ENCODE data around the gene ALG9. TPM values are rescaled to one million over a fixed set of nuclear protein-coding genes. Genes with fewer than 3 reads are reported as not detected.

Gene ALG9
- total and polyA plus RNA-seq, 7 donors: 9.6 to 21.9 (median 15.3) TPM

DNA sequence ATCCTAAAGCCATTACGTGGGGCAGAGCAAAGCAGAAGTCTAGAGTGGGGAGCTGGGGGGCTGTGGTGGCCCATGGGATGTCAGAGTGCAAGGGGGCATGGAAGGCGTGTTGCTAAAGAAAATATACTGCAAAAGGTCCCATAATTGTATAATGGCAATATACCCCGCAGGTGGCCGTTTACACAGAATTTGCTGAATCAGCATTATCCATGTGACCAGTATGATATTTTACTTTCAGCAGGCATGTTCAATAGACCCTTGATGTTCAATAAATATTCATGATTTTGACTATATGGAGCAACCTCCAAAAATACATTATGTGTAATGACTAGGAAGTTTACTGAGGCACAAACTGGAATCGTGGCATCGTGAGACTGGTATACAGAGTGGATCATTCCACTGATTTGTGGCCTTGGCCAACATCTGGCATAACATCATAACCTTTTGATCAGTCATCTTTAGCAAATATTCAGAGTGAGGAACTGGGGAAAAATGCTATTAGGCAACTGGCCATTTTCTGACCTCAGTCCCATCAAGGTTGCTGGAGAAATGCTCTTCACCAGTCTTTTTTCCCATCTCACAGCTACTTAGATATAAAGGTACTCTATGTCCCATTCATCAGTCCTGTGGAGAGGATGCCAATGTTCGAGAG lies 75.9 kb downstream of the ALG9 start:
- TF ChIP-seq, protein P1, sequence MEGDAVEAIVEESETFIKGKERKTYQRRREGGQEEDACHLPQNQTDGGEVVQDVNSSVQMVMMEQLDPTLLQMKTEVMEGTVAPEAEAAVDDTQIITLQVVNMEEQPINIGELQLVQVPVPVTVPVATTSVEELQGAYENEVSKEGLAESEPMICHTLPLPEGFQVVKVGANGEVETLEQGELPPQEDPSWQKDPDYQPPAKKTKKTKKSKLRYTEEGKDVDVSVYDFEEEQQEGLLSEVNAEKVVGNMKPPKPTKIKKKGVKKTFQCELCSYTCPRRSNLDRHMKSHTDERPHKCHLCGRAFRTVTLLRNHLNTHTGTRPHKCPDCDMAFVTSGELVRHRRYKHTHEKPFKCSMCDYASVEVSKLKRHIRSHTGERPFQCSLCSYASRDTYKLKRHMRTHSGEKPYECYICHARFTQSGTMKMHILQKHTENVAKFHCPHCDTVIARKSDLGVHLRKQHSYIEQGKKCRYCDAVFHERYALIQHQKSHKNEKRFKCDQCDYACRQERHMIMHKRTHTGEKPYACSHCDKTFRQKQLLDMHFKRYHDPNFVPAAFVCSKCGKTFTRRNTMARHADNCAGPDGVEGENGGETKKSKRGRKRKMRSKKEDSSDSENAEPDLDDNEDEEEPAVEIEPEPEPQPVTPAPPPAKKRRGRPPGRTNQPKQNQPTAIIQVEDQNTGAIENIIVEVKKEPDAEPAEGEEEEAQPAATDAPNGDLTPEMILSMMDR (IDR thresholded peaks at IDR 0.05): no peak
- Histone ChIP-seq H3K4me3 (no peak overlapping the region), H3K4me1 (peaks cover 10% of the 10 kb centered on the region), H3K9me3 (no peaks in the 10 kb centered on the region), H3K27ac (no peak overlapping the region), H3K27me3 (ENCODE audit: insufficient read depth in 3 of 3, low read length in 2 of 3) (no peaks in the 10 kb centered on the region), H3K36me3 (ENCODE audit: insufficient read depth in 1 of 2, low read depth in 1 of 2) (no peaks in the 10 kb centered on the region)
- no peak for DNase-seq
- 88 to 95% (median 93%) methylated on average over 7 of the region's 7 CpGs for WGBS, 3 donors
- intact Hi-C loops (cut with DNase I): no loop called here
- no peak for ATAC-seq

DNA sequence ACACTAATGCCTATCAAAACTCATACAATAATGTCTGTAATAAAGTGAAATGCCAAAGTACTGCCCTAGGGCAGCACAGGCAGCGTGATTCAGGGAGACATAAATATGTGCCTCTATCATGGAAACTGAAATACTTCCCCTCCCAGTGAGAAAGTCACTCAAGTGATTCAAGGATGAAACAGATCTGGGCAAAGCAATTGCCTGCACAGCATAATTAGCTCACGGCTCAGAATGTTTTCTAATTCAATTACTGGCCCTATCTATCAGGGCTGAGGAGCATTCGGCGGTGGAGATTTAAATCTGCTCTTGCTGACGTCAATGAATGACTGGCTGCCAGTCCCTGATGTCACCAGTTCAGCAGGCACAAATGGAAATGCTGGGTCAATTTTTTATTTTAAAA lies 77.5 kb downstream of the ALG9 start:
- no peaks in the 10 kb centered on the region for H3K36me3 ChIP-seq (ENCODE audit: insufficient read depth in 1 of 2, low read depth in 1 of 2)
- H3K4me1 ChIP-seq: peaks cover 11% of the 10 kb centered on the region
- intact Hi-C loops (cut with DNase I): no loop called here
- H3K4me3 ChIP-seq: no peak overlapping the region
- peak in 1 of 2 donors; percentile 41 for DNase-seq
- no peaks in the 10 kb centered on the region for H3K9me3 ChIP-seq
- peak overlapping the region; percentile 70 for H3K27ac ChIP-seq
- peak; percentile 77 to 87 (median 84) for ATAC-seq
- WGBS, 3 donors: 31 to 45% (median 41%) methylated on average over 5 of the region's 5 CpGs
- TF ChIP-seq, protein P1 (IDR thresholded peaks at IDR 0.05): no peak
- H3K27me3 ChIP-seq (ENCODE audit: insufficient read depth in 3 of 3, low read length in 2 of 3): no peaks in the 10 kb centered on the region

DNA sequence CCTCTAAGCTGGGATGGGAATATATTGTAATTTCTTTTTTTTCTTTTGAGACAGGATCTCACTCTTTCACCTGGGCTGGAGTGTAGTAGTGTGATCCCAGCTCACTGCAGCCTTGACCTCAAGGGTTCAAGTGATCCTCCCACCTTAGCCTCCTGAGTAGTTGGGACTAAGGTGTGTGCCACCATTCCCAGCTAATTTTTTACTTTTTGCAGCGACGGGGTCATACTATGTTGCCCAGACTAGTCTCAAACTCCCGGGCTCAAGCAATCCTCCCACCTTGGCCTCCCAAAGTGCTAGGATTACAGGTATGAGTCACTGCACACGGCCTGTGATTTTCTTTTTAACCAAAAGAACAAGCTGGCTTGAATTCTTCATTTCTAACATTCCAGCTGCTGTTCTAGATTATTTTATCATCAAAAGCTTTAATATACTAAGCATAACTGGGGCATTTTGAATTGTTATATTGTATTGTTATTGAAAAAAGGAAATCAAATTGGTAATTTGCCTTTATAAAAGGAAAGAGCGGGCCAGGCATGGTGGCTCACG lies 78.4 kb downstream of the ALG9 start:
- Histone ChIP-seq H3K27ac (peak overlapping the region; percentile 70), H3K4me3 (no peak overlapping the region), H3K9me3 (no peaks in the 10 kb centered on the region), H3K27me3 (ENCODE audit: insufficient read depth in 3 of 3, low read length in 2 of 3) (no peaks in the 10 kb centered on the region), H3K36me3 (ENCODE audit: insufficient read depth in 1 of 2, low read depth in 1 of 2) (no peaks in the 10 kb centered on the region), H3K4me1 (peaks cover 19% of the 10 kb centered on the region)
- intact Hi-C loops (cut with DNase I): no loop called here
- ATAC-seq (no peak), DNase-seq (no peak)
- 85 to 91% (median 91%) methylated on average over 6 of the region's 6 CpGs for WGBS, 3 donors
- TF ChIP-seq, protein P1 (IDR thresholded peaks at IDR 0.05): no peak

DNA sequence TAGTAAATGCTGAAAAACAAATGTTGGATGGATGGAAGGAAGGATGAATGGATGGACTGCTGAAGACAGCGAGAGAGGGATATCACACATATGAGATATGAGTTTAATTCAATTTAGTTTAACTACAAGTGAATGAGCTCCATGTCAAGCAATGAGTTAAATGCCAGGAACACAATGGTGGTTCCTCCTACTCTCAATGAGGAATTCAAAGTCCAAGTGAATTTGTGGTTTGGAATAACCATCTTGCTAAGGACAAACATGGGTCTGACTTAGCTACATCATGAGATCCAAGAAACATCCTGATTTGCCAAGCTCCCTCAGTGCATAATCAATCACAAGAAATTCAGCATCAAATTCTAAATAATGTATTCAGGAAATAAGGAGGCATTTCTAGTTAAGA lies 79.1 kb downstream of the ALG9 start:
- 99 to 100% (median 100%) methylated on average over 1 of the region's 1 CpG for WGBS, 3 donors
- intact Hi-C loops (cut with DNase I): no loop called here
- H3K27ac ChIP-seq: no peak overlapping the region

More for the DNA sequence above, 79.1 kb downstream of the ALG9 start:
- TF ChIP-seq, protein P1 (IDR thresholded peaks at IDR 0.05): no peak
- DNase-seq: no peak
- H3K36me3 ChIP-seq (ENCODE audit: insufficient read depth in 1 of 2, low read depth in 1 of 2): no peaks in the 10 kb centered on the region
- peaks cover 19% of the 10 kb centered on the region for H3K4me1 ChIP-seq
- H3K27me3 ChIP-seq (ENCODE audit: insufficient read depth in 3 of 3, low read length in 2 of 3): no peaks in the 10 kb centered on the region
- ATAC-seq: no peak
- no peaks in the 10 kb centered on the region for H3K9me3 ChIP-seq
- no peak overlapping the region for H3K4me3 ChIP-seq
